H1 (cell line): ENCODE results near the gene LILRB3. TPM values are rescaled to one million over a fixed set of nuclear protein-coding genes. Genes with fewer than 3 reads are reported as not detected.
"Not testable (repeated sequence)": the region's sequence is repeated elsewhere in the genome, so short reads cannot be mapped to it uniquely, and the experiment has no call there.

Experiments
- CTCF ChIA-PET: fragments of 300-600 bp; sonication (Branson Sonifier 250); formaldehyde crosslinking; loops from one replicate; lab custom pipeline; 2021; ENCODE audit not compliant: partially characterized antibody; lab: Charles Lee
- POLR2A ChIA-PET: fragments of 300-600 bp; sonication (Branson Sonifier 250); formaldehyde crosslinking; loops from one replicate; lab custom pipeline; 2021; ENCODE audit warnings: inconsistent platforms; ENCODE audit not compliant: partially characterized antibody; lab: Charles Lee
- DNase-seq, 2 experiments: peaks; one replicate each; pipeline versions ENCODE4 v3.0.0 to v3.0.0-alpha.2; 2010 to 2022; ENCODE audit warnings: low spot score in 2 of 2, low read depth in 1 of 2, mixed read lengths in 1 of 2
- FAIRE-seq: peaks from 2 replicates; lab custom pipeline; 2011; peaks lifted over from hg19 to GRCh38; lab: Jason Lieb, UNC
- H2AFZ ChIP-seq: 2 replicates; pipeline ENCODE4 v1.8.1; 2012; ENCODE audit warnings: low read length, inconsistent platforms
- H2AK5ac ChIP-seq: 2 replicates; pipeline ENCODE4 v1.6.1; 2013; ENCODE audit warnings: low read depth, low read length
- H2BK120ac ChIP-seq: replicated peaks from 2 replicates; pipeline ENCODE3; 2013; ENCODE audit warnings: low read depth, low read length, inconsistent platforms
- H2BK12ac ChIP-seq: 2 replicates; pipeline ENCODE4 v1.6.1; 2013; ENCODE audit warnings: low read depth, low read length
- H2BK15ac ChIP-seq: 2 replicates; pipeline ENCODE4 v1.6.1; 2013; ENCODE audit warnings: low read length
- H2BK20ac ChIP-seq: 2 replicates; pipeline ENCODE4 v1.6.1; 2013; ENCODE audit warnings: low read length
- H2BK5ac ChIP-seq: 2 replicates; pipeline ENCODE4 v1.6.1; 2013; ENCODE audit warnings: low read depth, low read length
- H3K14ac ChIP-seq: 2 replicates; pipeline ENCODE4 v1.6.1; 2013; ENCODE audit warnings: inconsistent platforms; ENCODE audit not compliant: insufficient read length
- H3K18ac ChIP-seq: 2 replicates; pipeline ENCODE4 v1.6.1; 2013; ENCODE audit warnings: low read length; ENCODE audit errors: extremely low read depth
- H3K23ac ChIP-seq: 2 replicates; pipeline ENCODE4 v1.6.1; 2013; ENCODE audit warnings: inconsistent platforms; ENCODE audit not compliant: insufficient read length
- H3K23me2 ChIP-seq: 2 replicates; pipeline ENCODE4 v1.6.1; 2013; ENCODE audit warnings: low read depth, low read length
- H3K27ac ChIP-seq: 2 replicates; pipeline ENCODE4 v1.6.1; 2011; ENCODE audit warnings: low read depth, low read length, inconsistent platforms
- H3K27me3 ChIP-seq, 4 experiments: replicated peaks in 1 of 4; 1 replicate in 1 of 4; 2 replicates in 3 of 4; pipeline versions ENCODE4 v1.6.1 to v1.8.1; 2011 to 2013; ENCODE audit warnings: low read length in 3 of 4, mild to moderate bottlenecking in 3 of 4, inconsistent platforms in 2 of 4, mixed read lengths in 2 of 4, moderate library complexity in 1 of 4; ENCODE audit not compliant: control insufficient read depth in 3 of 4, insufficient read depth in 3 of 4; ENCODE audit errors: extremely low read depth in 1 of 4
- H3K36me3 ChIP-seq, 4 experiments: 2 replicates each; pipeline versions ENCODE4 v1.6.1 to v1.8.1; 2011 to 2013; ENCODE audit warnings: mild to moderate bottlenecking in 4 of 4, low read length in 3 of 4, moderate library complexity in 2 of 4, control low read depth in 1 of 4, inconsistent platforms in 1 of 4; ENCODE audit not compliant: insufficient read depth in 4 of 4, control insufficient read depth in 2 of 4
- H3K4ac ChIP-seq: replicated peaks from 2 replicates; pipeline ENCODE3; 2013; ENCODE audit warnings: low read length, low read depth, mixed read lengths, inconsistent platforms; ENCODE audit not compliant: insufficient read length
- H3K4me1 ChIP-seq, 4 experiments: replicated peaks in 1 of 4; 1 replicate in 1 of 4; 2 replicates in 3 of 4; pipeline versions ENCODE4 v1.6.1 to v1.8.1; 2011 to 2013; ENCODE audit warnings: low read length in 3 of 4, inconsistent platforms in 2 of 4, mixed read lengths in 1 of 4; ENCODE audit not compliant: insufficient read depth in 4 of 4, control insufficient read depth in 3 of 4
- H3K4me2 ChIP-seq, 2 experiments: 2 replicates each; pipeline versions ENCODE4 v1.6.1 to v1.8.1; 2011 to 2013; ENCODE audit warnings: low read depth in 2 of 2, low read length in 2 of 2, control low read depth in 1 of 2, inconsistent platforms in 1 of 2, mild to moderate bottlenecking in 1 of 2; ENCODE audit not compliant: insufficient read depth in 1 of 2
- H3K4me3 ChIP-seq, 4 experiments: fragments of 200-600, 300-600 bp in 1 of 4; sonication (generic), shearing (Covaris generic), sonication (Bioruptor Twin) in 1 of 4; 2 replicates each; pipeline versions ENCODE4 v1.5.1 to v1.8.1; 2011 to 2016; ENCODE audit warnings: low read length in 4 of 4, low read depth in 3 of 4, control low read depth in 2 of 4, inconsistent platforms in 2 of 4, mild to moderate bottlenecking in 2 of 4, mixed read lengths in 1 of 4, moderate library complexity in 1 of 4; ENCODE audit not compliant: insufficient read depth in 2 of 4; ENCODE audit errors: extremely low read depth in 1 of 4
- H3K56ac ChIP-seq: replicated peaks from 2 replicates; pipeline ENCODE3; 2013; ENCODE audit warnings: low read depth, mild to moderate bottlenecking, mixed read lengths, low read length, inconsistent platforms; ENCODE audit not compliant: insufficient read length
- H3K79me1 ChIP-seq: 2 replicates; pipeline ENCODE4 v1.6.1; 2013; ENCODE audit warnings: low read depth, low read length, control low read depth
- H3K79me2 ChIP-seq, 2 experiments: 2 replicates each; pipeline versions ENCODE4 v1.6.1 to v1.8.1; 2012 to 2013; ENCODE audit warnings: low read length in 2 of 2, mild to moderate bottlenecking in 2 of 2, inconsistent platforms in 1 of 2; ENCODE audit not compliant: insufficient read depth in 2 of 2, control insufficient read depth in 1 of 2
- H3K9ac ChIP-seq, 4 experiments: replicated peaks in 1 of 4; 1 replicate in 1 of 4; 2 replicates in 3 of 4; pipeline versions ENCODE4 v1.6.1 to v1.8.1; 2011 to 2013; ENCODE audit warnings: low read depth in 3 of 4, low read length in 3 of 4, control low read depth in 2 of 4, mild to moderate bottlenecking in 2 of 4, moderate library complexity in 2 of 4, inconsistent platforms in 1 of 4; ENCODE audit errors: extremely low read depth in 1 of 4
- H3K9me3 ChIP-seq, 2 experiments: 2 replicates each; pipeline versions ENCODE4 v1.6.1 to v1.8.1; 2012 to 2013; ENCODE audit warnings: mild to moderate bottlenecking in 2 of 2, moderate library complexity in 2 of 2, control low read depth in 1 of 2, inconsistent platforms in 1 of 2, low read depth in 1 of 2, low read length in 1 of 2, mixed read lengths in 1 of 2; ENCODE audit not compliant: insufficient read depth in 2 of 2
- H4K20me1 ChIP-seq, 2 experiments: replicated peaks in 1 of 2; 2 replicates each; pipeline versions ENCODE3 to v1.8.1; 2011 to 2013; ENCODE audit warnings: inconsistent platforms in 2 of 2, low read length in 2 of 2, mild to moderate bottlenecking in 1 of 2; ENCODE audit not compliant: insufficient read depth in 2 of 2, control insufficient read depth in 1 of 2
- H4K5ac ChIP-seq: 2 replicates; pipeline ENCODE4 v1.6.1; 2013; ENCODE audit warnings: low read length, low read depth, mixed read lengths, inconsistent platforms; ENCODE audit not compliant: insufficient read length
- H4K8ac ChIP-seq: 2 replicates; pipeline ENCODE4 v1.8.0; 2013; ENCODE audit warnings: mild to moderate bottlenecking, moderate library complexity, low read length, inconsistent platforms; ENCODE audit not compliant: insufficient read depth; ENCODE audit errors: extremely low read depth
- H4K91ac ChIP-seq: replicated peaks from 2 replicates; pipeline ENCODE3; 2013; ENCODE audit warnings: low read length, mixed read lengths, inconsistent platforms; ENCODE audit not compliant: insufficient read length
- POLR2A ChIP-seq, 2 experiments: IDR thresholded peaks; 1 replicate in 1 of 2; 2 replicates in 1 of 2; pipeline ENCODE4 v1.6.1; 2011; ENCODE audit warnings: low read depth in 2 of 2, low read length in 2 of 2, mild to moderate bottlenecking in 2 of 2; ENCODE audit errors: control extremely low read depth in 1 of 2
- WGBS, 2 experiments: shearing (Covaris generic) in 1 of 2; methylation state at CpG; one replicate each; pipeline versions ENCODE4 v1.1.6 to v1.1.7; 2013 to 2015; ENCODE audit warnings: low lambda C conversion rate in 2 of 2, mixed read lengths in 2 of 2, inconsistent platforms in 1 of 2, low coverage in 1 of 2, missing lambda C conversion rate in 1 of 2; ENCODE audit not compliant: insufficient replicate concordance in 2 of 2, insufficient coverage in 1 of 2, insufficient read length in 1 of 2; ENCODE audit errors: extremely low coverage in 1 of 2, missing lambda C conversion rate in 1 of 2; 5-methylcytosine and 5-hydroxymethylcytosine counted together
- polyA plus RNA-seq, 7 experiments: library from polyadenylated mRNA; depleted of rRNA in 3 of 7; stranded (reverse) in 5 of 7; unstranded in 2 of 7; fragments of >200 nt in 5 of 7; fragments of 200-250 nt in 2 of 7; gene quantifications; 1 replicate in 5 of 7; 2 replicates in 1 of 7; 4 replicates in 1 of 7; pipeline versions ENCODE4 v1.2.1 to v1.2.3, GENCODE V29; 2011 to 2013; ENCODE audit warnings: missing spikeins in 2 of 7, mixed read lengths in 2 of 7
- total RNA-seq: library from RNA; stranded (reverse); fragmentation: NEBNext Ultra II Directional; extraction: Animal tissue kit (Norgen Biotek cat#: 25700); gene quantifications from 2 replicates; pipeline ENCODE4 v1.2.1, GENCODE V29; 2021

The LILRB3 gene
- total and polyA plus RNA-seq, 2 of the 8 experiments (the other 6 are each of a cell fraction or from before 2014, with no cell fraction given), result not detected

DNA sequence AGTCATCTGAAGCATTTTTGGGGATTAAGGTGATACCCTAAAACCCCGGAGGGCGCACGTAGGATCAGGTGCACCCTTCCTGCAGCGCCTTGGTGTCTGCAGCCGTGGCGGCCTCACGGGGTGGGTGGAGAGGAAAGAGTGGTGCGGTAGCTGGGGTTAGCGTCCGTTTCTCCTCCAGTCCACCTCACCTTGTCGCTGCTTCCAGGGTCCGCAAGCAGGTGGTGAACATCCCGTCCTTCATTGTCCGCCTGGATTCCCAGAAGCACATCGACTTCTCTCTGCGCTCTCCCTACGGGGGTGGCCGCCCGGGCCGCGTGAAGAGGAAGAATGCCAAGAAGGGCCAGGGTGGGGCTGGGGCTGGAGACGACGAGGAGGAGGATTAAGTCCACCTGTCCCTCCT lies 15.6 kb downstream of the LILRB3 start:
- not testable (repeated sequence) for H3K4ac ChIP-seq, H3K23ac ChIP-seq, H4K5ac ChIP-seq, H4K8ac ChIP-seq, H3K56ac ChIP-seq, H2AK5ac ChIP-seq
- POLR2A ChIA-PET, result interaction anchor here (1.0 to 23.4 kb wide), 14 partner anchors 10 to 229 kb away, joined by 3 to 909 read pairs (median 7); partner anchors contain the start of genes CNOT3, LILRB3, MBOAT7 and RPS9
- peaks cover 12 to 22% (median 18%) of the 10 kb centered on the region in 4 experiments for H3K4me1 ChIP-seq
- TF ChIP-seq POLR2A (IDR thresholded peaks at IDR 0.05; ENCODE audit: control extremely low read depth in 1 of 2, low read depth in 2 of 2, low read length in 2 of 2), result peak in 1 of 2 experiments; percentile 14; a peak in 1 of 3 replicates
- TF ChIP-seq, all 59 proteins: peak for 1; not testable (repeated sequence) for 58
- Histone ChIP-seq H3K36me3 (peaks cover 45 to 62% (median 58%) of the 10 kb centered on the region in 4 experiments), H3K23me2 (peaks cover 13% of the 10 kb centered on the region), H3K79me2 (peaks cover 20 to 48% of the 10 kb centered on the region in 2 experiments), H3K79me1 (peaks cover 21% of the 10 kb centered on the region), H4K20me1 (peaks cover 53 to 55% of the 10 kb centered on the region in 2 experiments)
- H3K4me2 ChIP-seq, DNase-seq, H2BK12ac ChIP-seq, H3K9me3 ChIP-seq, H2BK20ac ChIP-seq, H2BK120ac ChIP-seq, H2AFZ ChIP-seq, H3K27me3 ChIP-seq, H3K9ac ChIP-seq, H2BK15ac ChIP-seq, H3K27ac ChIP-seq, H3K14ac ChIP-seq, CTCF ChIA-PET, H3K18ac ChIP-seq, H3K4me3 ChIP-seq, FAIRE-seq, H4K91ac ChIP-seq, H2BK5ac ChIP-seq: not testable (repeated sequence)
- WGBS, 2 experiments, result 92% methylated on average over 23 of the region's 23 CpGs; no CpG with 5 or more reads in 1 of the 2 experiments
